ENCODE results near the gene NANP. TPM values are rescaled to one million over a fixed set of nuclear protein-coding genes. Genes with fewer than 3 reads are reported as not detected.

NANP gene
- total and polyA plus RNA-seq, 9 of the 15 experiments (the other 6 are each of a cell fraction or from before 2014, with no cell fraction given): 5.4 to 8.4 (median 6.9) TPM

DNA sequence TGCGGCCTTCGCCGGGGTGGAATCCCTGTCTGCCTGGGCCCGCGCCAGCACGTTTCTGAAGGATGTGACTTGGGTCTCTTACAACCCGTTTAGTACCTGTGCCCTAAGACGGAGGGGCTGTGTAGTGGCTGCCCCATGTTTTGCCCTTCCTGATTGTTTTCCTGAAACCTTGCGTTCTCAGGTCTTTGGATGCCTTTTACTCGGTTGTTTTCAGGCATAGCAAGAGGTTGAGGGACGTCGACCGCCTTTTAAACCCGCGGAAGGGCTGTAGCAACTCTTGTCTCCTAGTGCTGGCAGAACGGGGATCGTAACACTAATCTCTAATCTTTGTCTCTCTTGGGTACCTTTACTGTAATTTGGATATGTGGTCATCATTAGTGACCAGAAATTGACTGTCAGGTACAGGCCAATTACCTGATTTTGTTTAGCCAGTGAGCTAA, 706 bp upstream of the NANP start (continued):
- TF ChIP-seq, protein P1, sequence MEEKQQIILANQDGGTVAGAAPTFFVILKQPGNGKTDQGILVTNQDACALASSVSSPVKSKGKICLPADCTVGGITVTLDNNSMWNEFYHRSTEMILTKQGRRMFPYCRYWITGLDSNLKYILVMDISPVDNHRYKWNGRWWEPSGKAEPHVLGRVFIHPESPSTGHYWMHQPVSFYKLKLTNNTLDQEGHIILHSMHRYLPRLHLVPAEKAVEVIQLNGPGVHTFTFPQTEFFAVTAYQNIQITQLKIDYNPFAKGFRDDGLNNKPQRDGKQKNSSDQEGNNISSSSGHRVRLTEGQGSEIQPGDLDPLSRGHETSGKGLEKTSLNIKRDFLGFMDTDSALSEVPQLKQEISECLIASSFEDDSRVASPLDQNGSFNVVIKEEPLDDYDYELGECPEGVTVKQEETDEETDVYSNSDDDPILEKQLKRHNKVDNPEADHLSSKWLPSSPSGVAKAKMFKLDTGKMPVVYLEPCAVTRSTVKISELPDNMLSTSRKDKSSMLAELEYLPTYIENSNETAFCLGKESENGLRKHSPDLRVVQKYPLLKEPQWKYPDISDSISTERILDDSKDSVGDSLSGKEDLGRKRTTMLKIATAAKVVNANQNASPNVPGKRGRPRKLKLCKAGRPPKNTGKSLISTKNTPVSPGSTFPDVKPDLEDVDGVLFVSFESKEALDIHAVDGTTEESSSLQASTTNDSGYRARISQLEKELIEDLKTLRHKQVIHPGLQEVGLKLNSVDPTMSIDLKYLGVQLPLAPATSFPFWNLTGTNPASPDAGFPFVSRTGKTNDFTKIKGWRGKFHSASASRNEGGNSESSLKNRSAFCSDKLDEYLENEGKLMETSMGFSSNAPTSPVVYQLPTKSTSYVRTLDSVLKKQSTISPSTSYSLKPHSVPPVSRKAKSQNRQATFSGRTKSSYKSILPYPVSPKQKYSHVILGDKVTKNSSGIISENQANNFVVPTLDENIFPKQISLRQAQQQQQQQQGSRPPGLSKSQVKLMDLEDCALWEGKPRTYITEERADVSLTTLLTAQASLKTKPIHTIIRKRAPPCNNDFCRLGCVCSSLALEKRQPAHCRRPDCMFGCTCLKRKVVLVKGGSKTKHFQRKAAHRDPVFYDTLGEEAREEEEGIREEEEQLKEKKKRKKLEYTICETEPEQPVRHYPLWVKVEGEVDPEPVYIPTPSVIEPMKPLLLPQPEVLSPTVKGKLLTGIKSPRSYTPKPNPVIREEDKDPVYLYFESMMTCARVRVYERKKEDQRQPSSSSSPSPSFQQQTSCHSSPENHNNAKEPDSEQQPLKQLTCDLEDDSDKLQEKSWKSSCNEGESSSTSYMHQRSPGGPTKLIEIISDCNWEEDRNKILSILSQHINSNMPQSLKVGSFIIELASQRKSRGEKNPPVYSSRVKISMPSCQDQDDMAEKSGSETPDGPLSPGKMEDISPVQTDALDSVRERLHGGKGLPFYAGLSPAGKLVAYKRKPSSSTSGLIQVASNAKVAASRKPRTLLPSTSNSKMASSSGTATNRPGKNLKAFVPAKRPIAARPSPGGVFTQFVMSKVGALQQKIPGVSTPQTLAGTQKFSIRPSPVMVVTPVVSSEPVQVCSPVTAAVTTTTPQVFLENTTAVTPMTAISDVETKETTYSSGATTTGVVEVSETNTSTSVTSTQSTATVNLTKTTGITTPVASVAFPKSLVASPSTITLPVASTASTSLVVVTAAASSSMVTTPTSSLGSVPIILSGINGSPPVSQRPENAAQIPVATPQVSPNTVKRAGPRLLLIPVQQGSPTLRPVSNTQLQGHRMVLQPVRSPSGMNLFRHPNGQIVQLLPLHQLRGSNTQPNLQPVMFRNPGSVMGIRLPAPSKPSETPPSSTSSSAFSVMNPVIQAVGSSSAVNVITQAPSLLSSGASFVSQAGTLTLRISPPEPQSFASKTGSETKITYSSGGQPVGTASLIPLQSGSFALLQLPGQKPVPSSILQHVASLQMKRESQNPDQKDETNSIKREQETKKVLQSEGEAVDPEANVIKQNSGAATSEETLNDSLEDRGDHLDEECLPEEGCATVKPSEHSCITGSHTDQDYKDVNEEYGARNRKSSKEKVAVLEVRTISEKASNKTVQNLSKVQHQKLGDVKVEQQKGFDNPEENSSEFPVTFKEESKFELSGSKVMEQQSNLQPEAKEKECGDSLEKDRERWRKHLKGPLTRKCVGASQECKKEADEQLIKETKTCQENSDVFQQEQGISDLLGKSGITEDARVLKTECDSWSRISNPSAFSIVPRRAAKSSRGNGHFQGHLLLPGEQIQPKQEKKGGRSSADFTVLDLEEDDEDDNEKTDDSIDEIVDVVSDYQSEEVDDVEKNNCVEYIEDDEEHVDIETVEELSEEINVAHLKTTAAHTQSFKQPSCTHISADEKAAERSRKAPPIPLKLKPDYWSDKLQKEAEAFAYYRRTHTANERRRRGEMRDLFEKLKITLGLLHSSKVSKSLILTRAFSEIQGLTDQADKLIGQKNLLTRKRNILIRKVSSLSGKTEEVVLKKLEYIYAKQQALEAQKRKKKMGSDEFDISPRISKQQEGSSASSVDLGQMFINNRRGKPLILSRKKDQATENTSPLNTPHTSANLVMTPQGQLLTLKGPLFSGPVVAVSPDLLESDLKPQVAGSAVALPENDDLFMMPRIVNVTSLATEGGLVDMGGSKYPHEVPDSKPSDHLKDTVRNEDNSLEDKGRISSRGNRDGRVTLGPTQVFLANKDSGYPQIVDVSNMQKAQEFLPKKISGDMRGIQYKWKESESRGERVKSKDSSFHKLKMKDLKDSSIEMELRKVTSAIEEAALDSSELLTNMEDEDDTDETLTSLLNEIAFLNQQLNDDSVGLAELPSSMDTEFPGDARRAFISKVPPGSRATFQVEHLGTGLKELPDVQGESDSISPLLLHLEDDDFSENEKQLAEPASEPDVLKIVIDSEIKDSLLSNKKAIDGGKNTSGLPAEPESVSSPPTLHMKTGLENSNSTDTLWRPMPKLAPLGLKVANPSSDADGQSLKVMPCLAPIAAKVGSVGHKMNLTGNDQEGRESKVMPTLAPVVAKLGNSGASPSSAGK (IDR thresholded peaks at IDR 0.05): peak; percentile 79
- no peak for TF ChIP-seq SNIP1 (IDR thresholded peaks at IDR 0.05; ENCODE audit: low read depth)
- no peak for TF ChIP-seq ILF3 (IDR thresholded peaks at IDR 0.05; ENCODE audit: borderline replicate concordance)
- TF ChIP-seq SMAD4 (CRISPR knock-in tag; conservative IDR thresholded peaks at IDR 0.05): no peak
- TF ChIP-seq, protein P2, sequence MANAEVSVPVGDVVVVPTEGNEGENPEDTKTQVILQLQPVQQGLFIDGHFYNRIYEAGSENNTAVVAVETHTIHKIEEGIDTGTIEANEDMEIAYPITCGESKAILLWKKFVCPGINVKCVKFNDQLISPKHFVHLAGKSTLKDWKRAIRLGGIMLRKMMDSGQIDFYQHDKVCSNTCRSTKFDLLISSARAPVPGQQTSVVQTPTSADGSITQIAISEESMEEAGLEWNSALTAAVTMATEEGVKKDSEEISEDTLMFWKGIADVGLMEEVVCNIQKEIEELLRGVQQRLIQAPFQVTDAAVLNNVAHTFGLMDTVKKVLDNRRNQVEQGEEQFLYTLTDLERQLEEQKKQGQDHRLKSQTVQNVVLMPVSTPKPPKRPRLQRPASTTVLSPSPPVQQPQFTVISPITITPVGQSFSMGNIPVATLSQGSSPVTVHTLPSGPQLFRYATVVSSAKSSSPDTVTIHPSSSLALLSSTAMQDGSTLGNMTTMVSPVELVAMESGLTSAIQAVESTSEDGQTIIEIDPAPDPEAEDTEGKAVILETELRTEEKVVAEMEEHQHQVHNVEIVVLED (CRISPR knock-in tag; IDR thresholded peaks at IDR 0.05): no peak
- no peak for TF ChIP-seq ZNF23 (CRISPR knock-in tag; IDR thresholded peaks at IDR 0.05)
- TF ChIP-seq ZBTB17 (CRISPR knock-in tag; IDR thresholded peaks at IDR 0.05): 0 out of 2 replicates have a peak, but pooled peaks have one; percentile 15
- no peak for TF ChIP-seq POLR2B (IDR thresholded peaks at IDR 0.05; ENCODE audit: low read depth, partially characterized antibody)
